ENCODE results near the gene OVCH1.
"Not testable (repeated sequence)": the region's sequence is repeated elsewhere in the genome, so short reads cannot be mapped to it uniquely, and the experiment has no call there.

The OVCH1 gene

DNA sequence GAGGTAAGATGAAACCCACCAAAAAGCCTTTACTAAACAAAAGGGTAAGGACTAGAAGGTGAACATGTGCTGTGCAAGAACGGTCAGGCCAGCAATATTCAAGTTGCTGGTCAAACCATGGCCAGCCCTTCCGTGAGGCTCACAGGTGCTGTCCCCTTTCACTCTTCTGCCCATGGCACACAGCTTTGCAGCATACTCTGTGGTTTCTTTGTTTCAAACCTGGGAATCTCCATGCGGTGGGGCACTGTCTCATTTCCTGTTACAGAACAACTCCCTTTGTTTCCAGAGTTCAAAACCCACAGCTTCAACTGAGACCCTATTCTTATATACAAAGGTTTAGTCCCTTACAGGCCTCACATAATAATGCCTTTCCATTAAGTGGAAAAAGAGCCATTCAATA is 1.7 kb upstream of the OVCH1 start:
- no peak for DNase-seq (ENCODE audit: low read depth, low spot score)

DNA sequence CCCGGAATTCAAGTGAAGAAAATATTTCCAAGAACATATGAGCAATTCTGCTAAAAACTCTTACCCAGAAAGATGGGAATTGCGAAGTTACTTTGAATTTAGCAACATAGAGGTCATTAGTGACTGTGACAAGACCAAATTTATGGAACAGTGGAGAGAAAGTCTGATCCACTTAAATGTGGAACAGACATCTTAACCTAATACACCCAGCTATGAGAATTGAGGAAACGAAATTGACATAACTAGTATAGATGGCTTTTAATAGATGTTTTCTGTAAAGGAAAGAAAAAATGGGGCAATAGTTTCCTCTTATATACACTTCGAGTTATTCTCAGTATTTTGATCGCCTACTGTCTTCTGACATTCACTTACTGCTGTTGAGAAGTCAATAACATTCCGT is 4.6 kb downstream of the OVCH1 start:
- no peak for DNase-seq (ENCODE audit: low read depth, low spot score)

GRCh38 chr12:29486972-29487371 is 10.5 kb downstream of the OVCH1 start:
- no peak for DNase-seq (ENCODE audit: low read depth, low spot score)

- DNase-seq (ENCODE audit: low read depth, low spot score): no peak
Measured at GRCh38 chr12:29463198-29463597, 34.3 kb downstream of the OVCH1 start.

- no peak for DNase-seq (ENCODE audit: low read depth, low spot score)
Measured at GRCh38 chr12:29460082-29460481, 37.4 kb downstream of the OVCH1 start.

GRCh38 chr12:29455087-29455486 is 42.4 kb downstream of the OVCH1 start:
- DNase-seq (ENCODE audit: low read depth, low spot score): no peak

GRCh38 chr12:29451888-29452287 is 45.6 kb downstream of the OVCH1 start:
- no peak for DNase-seq (ENCODE audit: low read depth, low spot score)

GRCh38 chr12:29448157-29448556 is 49.3 kb downstream of the OVCH1 start:
- no peak for DNase-seq (ENCODE audit: low read depth, low spot score)

DNA sequence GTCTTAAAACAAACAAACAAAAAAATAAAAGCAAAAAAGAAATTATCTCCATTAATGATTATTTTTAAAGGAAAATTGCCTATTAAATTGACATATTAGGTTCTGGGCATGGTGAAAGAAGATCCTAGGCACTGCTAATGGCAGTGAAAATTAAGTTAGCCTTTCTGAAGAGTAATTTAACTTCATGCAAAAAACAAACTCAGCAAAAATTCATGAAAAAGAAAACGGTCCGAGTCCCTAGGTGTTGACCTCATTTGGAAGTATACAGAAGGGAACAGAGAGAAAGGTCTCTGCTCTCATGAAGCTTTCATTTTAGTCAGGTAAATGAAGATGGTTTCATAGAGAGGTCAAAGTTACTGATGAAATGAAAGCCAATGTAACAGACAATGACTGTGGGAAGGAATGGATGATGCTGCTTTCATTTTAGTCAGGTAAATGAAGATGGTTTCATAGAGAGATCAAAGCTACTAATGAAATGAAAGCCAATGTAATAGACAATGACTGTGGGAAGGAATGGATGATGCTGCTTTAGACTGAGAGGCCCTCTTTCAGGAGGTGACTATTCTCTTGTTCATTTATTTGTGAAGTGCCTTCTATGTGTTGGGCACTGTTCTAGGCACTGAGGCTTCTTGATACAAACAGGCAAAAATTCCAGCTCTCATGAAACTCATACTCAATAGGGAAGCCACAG is 50.1 kb downstream of the OVCH1 start:
- DNase-seq (ENCODE audit: low read depth, low spot score): no peak

DNA sequence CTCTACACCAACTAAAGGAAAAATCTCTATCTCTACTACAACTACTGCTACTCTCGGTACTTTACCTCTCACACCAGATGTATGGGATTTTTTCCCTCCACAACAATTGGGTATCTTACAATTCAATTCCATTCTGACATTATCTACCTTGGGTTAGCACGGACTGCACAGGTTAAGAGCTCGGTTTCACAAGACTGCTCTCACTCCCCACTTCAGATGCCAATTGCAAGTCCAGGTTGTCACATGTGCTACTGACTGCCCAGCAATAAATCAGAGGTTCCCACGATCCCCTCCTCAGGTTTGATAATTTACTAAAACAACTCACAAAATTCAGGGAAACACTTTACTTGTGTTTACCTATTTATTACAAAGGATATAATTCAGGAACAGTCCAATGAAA is 58.0 kb downstream of the OVCH1 start:
- DNase-seq (ENCODE audit: low read depth, low spot score): no peak

DNA sequence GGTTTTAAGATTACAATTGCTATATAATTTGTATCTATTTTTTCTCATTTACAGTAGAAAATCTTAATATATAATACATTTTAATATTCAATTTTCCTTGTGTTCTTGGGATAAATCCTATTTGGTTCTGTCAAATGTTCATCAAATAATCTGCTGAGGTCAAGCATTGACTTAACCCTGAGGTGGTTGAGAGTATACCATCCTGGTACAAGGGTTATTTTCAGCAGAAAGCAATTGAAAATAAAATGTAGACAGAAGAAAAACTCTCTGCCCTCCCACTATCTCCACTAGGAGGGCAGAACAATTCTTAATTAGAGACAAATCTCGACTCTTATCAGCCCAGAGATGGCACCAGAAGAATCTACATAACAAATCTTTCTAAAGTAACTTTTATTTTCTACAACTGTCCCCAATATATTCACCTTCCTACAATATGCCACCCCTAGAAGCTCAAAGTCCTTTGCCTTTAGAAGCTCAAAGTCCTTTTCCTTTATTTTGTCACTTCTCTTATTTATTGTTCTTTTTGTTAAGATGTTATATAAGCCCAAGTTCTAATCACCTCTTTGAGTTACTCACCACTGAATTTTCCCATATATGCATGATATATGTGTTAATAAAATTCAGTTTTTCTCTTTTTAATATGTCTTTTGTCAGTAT is 58.6 kb downstream of the OVCH1 start:
- no peak for DNase-seq (ENCODE audit: low read depth, low spot score)

DNA sequence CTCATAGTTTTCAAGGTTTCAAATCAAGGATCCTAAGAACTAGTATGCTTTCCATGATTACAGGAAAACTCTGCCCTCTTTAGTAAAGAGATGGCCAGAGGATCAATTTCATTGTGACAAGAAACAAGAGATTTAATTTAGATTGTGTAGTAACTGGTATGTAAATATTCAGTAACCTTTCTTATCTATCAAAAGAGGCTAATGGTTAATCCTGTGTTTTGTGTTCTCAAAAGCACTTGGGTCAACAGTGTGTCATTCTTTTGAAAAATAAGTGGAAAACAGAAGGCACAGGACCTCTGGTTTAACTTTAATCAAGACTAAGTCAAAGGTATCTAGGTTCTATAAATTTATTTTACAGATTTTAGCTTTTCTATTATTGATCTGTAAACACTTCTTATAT is 59.9 kb downstream of the OVCH1 start:
- DNase-seq (ENCODE audit: low read depth, low spot score): no peak

- not testable (repeated sequence) for DNase-seq (ENCODE audit: low read depth, low spot score)
Measured at GRCh38 chr12:29436815-29437214, 60.7 kb downstream of the OVCH1 start.

DNA sequence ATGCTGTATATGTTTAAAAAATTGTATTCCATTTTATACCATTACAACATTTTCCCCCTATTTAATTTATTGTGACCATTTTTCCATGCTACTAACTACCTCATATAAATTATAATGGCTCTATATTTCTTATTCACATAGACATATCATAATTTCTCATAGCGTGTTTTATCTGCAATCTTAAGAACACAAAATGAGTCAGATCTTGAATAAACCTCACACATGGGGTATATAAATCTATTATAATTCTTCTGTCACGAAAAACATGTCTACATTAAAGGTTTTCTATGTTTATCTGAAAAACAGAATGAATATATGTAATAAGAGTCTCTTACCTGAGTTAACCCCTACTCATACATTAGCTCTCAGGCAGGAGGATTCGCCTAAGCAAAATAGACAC is 66.0 kb downstream of the OVCH1 start:
- no peak for DNase-seq (ENCODE audit: low read depth, low spot score)

GRCh38 chr12:29430716-29431044 is 66.8 kb downstream of the OVCH1 start:
- DNase-seq (ENCODE audit: low read depth, low spot score): no peak

DNA sequence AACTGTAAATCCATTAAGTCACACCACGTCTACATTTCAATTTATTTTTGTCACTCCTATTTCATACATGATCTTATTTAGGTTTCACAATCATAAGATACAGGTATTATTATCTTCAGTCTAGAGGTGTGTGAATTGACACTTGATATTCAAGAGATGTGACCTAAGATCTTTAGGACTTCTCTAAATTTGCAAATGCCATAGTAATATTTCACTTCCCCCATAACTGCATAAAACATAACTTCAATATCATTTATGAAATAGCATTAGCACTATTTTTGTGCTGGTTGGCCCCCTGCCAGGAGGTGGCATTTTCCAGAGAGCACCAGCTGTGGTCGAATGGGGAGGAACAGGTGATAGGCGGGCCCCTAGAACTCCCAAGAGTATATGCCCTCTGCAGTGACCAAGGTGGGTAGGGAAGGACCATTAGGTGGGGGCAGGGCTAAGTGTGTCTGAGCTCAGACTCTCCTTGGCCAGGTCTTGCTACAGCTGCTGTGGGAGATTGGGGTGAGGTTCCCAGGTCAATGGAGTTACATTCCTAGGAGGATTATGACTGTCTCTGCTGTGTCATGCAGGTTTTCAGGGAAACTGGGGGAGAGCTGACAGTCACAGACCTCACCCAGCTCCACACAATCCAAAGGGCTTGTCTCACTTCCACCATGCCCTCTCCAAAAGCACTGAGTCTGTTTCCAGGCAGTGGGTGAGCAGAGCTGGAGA is 67.3 kb downstream of the OVCH1 start:
- no peak for DNase-seq (ENCODE audit: low read depth, low spot score)

DNA sequence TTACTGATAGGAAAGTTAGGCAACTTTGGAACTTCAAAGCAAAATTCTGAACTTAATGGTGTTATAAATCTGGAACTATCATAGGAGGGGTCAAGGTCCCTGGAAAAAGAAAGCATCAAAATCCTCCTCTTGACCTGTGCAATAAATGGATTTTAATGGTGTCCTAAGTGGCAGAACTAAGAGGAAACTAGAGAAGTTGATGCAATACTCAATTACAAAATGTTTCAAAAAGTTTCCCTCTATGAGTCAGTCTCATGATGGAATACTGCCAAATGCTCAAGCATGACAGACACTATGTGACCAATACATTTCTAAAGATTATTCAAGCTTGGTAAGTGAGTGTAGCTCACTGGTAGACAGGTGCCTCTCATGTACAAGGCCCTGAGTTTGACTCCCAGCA is 68.9 kb downstream of the OVCH1 start:
- DNase-seq (ENCODE audit: low read depth, low spot score): no peak

GRCh38 chr12:29427964-29428363 is 69.5 kb downstream of the OVCH1 start:
- peak; percentile 6 for DNase-seq (ENCODE audit: low read depth, low spot score)

- DNase-seq (ENCODE audit: low read depth, low spot score): no peak
Measured at GRCh38 chr12:29426498-29426897, 71.0 kb downstream of the OVCH1 start.

- no peak for DNase-seq (ENCODE audit: low read depth, low spot score)
Measured at GRCh38 chr12:29425722-29426121, 71.8 kb downstream of the OVCH1 start.

GRCh38 chr12:29416748-29417147 is 80.7 kb downstream of the OVCH1 start:
- no peak for DNase-seq (ENCODE audit: low read depth, low spot score)

- no peak for DNase-seq (ENCODE audit: low read depth, low spot score)
Measured at GRCh38 chr12:29415111-29415510, 82.4 kb downstream of the OVCH1 start.

DNA sequence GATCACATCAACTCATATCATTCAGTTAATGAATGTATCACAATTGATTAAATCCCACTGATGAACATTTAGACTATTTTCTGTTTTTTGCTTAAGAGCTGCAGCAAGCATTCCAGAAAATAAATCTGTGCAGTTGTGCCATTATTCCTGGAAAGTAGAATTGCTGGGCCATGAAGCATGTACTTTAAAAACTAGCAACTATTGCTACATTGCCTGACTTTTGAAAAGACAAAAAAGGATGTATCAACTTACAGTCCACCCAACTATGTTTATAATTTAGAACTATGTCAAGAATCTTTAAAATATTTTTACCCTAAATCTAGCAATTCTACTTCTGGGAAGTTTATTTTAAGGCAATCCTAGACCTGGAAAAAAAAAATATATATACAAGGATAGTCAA is 83.1 kb downstream of the OVCH1 start:
- no peak for DNase-seq (ENCODE audit: low read depth, low spot score)

Measured in ELF-1 (cell line).